HCT116 (cell line): ENCODE measurements around the gene TAS2R19. TPM values are rescaled to one million over a fixed set of nuclear protein-coding genes. Genes with fewer than 3 reads are reported as not detected.

ENCODE experiments used
- ATAC-seq: fragments of 200-7000 bp; cut with Tn5 transposase; 2 replicates; pipeline ENCODE4 v1.9.1; 2020; ENCODE audit warnings: mild to moderate bottlenecking, moderate library complexity
- BruUV-seq: library from RNA; stranded (reverse); fragments of 400-500 nt; replicated peaks from 2 replicates; lab custom pipeline; 2021; lab: Mats Ljungman, UMichigan
- CTCF ChIA-PET: fragments of 300-600 bp; sonication (Branson Sonifier 250); formaldehyde crosslinking; loops from one replicate; lab custom pipeline; 2021; ENCODE audit warnings: antibody characterized with exemption; lab: Charles Lee
- POLR2A ChIA-PET: fragments of 300-600, 350-600 bp; sonication (Branson Sonifier 250); formaldehyde crosslinking; loops from one replicate; lab custom pipeline; 2021; ENCODE audit warnings: antibody characterized with exemption; lab: Charles Lee
- RAD21 ChIA-PET, 2 experiments: fragments of 300-600 bp; sonication (Branson Sonifier 250); formaldehyde crosslinking; loops; one replicate each; lab custom pipeline; 2023; ENCODE audit warnings: low total read pairs in 2 of 2; ENCODE audit not compliant: uncharacterized antibody in 2 of 2, unreplicated experiment in 2 of 2, low non-redundant PET in 1 of 2; lab: Charles Lee
- DNase-seq: peaks from one replicate; pipeline ENCODE4 v3.0.0-alpha.2; 2010; ENCODE audit warnings: low read depth, low spot score
- H2AFZ ChIP-seq: fragments of 200-600 bp; shearing (Covaris generic), sonication (generic); 2 replicates; pipeline ENCODE4 v1.6.1; 2017; ENCODE audit warnings: low read depth, mixed run types, mixed read lengths, antibody characterized with exemption, low read length; ENCODE audit not compliant: poor library complexity, severe bottlenecking
- H3K27ac ChIP-seq: 2 replicates; pipeline ENCODE4 v1.5.1; 2012; ENCODE audit warnings: low read depth, low read length
- H3K27me3 ChIP-seq: fragments of 200-600 bp; sonication (generic); 2 replicates; pipeline ENCODE4 v1.6.1; 2016; ENCODE audit warnings: mixed run types, low read length, mixed read lengths; ENCODE audit not compliant: insufficient read depth
- H3K36me3 ChIP-seq, 2 experiments: fragments of 200-500 bp in 1 of 2; fragments of 200-600 bp in 1 of 2; sonication (Bioruptor generic) in 1 of 2; sonication (generic) in 1 of 2; 2 replicates each; pipeline versions ENCODE4 v1.5.1 to v1.6.1; 2014 to 2016; ENCODE audit warnings: low read length in 2 of 2, inconsistent platforms in 1 of 2, mixed read lengths in 1 of 2, mixed run types in 1 of 2; ENCODE audit not compliant: insufficient read depth in 2 of 2, control insufficient read depth in 1 of 2
- H3K4me1 ChIP-seq, 2 experiments: fragments of 200-600 bp in 1 of 2; sonication (generic) in 1 of 2; 2 replicates each; pipeline versions ENCODE4 v1.5.1 to v1.6.1; 2012 to 2017; ENCODE audit warnings: low read length in 2 of 2, inconsistent platforms in 1 of 2, mild to moderate bottlenecking in 1 of 2, mixed read lengths in 1 of 2, mixed run types in 1 of 2, moderate library complexity in 1 of 2; ENCODE audit not compliant: insufficient read depth in 2 of 2, control insufficient read depth in 1 of 2
- H3K4me2 ChIP-seq: fragments of 200-600 bp; sonication (generic); 2 replicates; pipeline ENCODE4 v1.6.1; 2017; ENCODE audit warnings: mixed run types, low read length, mixed read lengths
- H3K4me3 ChIP-seq, 2 experiments: fragments of 200-600 bp in 1 of 2; sonication (generic) in 1 of 2; replicated peaks in 1 of 2; 2 replicates each; pipeline ENCODE4 v1.5.1; 2011 to 2016; ENCODE audit warnings: low read length in 2 of 2, control low read depth in 1 of 2, low read depth in 1 of 2, mild to moderate bottlenecking in 1 of 2, mixed read lengths in 1 of 2, mixed run types in 1 of 2
- H3K79me2 ChIP-seq: fragments of 200-600 bp; sonication (generic); 2 replicates; pipeline ENCODE4 v1.6.1; 2017; ENCODE audit warnings: mild to moderate bottlenecking, mixed run types, low read length, moderate library complexity, mixed read lengths; ENCODE audit not compliant: insufficient read depth
- H3K9ac ChIP-seq: fragments of 200-600 bp; sonication (generic); 2 replicates; pipeline ENCODE4 v1.6.1; 2016; ENCODE audit warnings: low read length, mixed read lengths
- H3K9me2 ChIP-seq: fragments of 200-600 bp; sonication (generic), shearing (Covaris generic); 2 replicates; pipeline ENCODE4 v1.6.1; 2017; ENCODE audit warnings: mixed run types, mild to moderate bottlenecking, moderate library complexity; ENCODE audit not compliant: insufficient read depth
- H3K9me3 ChIP-seq, 2 experiments: fragments of 200-500 bp in 1 of 2; fragments of 200-600 bp in 1 of 2; sonication (Bioruptor generic) in 1 of 2; sonication (generic) in 1 of 2; 2 replicates each; pipeline ENCODE4 v1.6.1; 2014 to 2017; ENCODE audit warnings: low read length in 2 of 2, mixed read lengths in 2 of 2, inconsistent platforms in 1 of 2, low read depth in 1 of 2, mild to moderate bottlenecking in 1 of 2, mixed run types in 1 of 2, moderate library complexity in 1 of 2; ENCODE audit not compliant: control insufficient read depth in 1 of 2, insufficient read depth in 1 of 2
- H4K20me1 ChIP-seq: fragments of 200-600 bp; sonication (generic), shearing (Covaris generic); 2 replicates; pipeline ENCODE4 v1.6.1; 2017; ENCODE audit warnings: mixed run types, mild to moderate bottlenecking, moderate library complexity; ENCODE audit not compliant: insufficient read depth
- EGR1 ChIP-seq: IDR thresholded peaks from 2 replicates; pipeline ENCODE4 v1.6.1; 2012; ENCODE audit warnings: low read depth
- EZH2 ChIP-seq: fragments of 200-600 bp; sonication (generic); IDR thresholded peaks from 2 replicates; pipeline ENCODE4 v1.6.1; 2017; ENCODE audit warnings: antibody characterized with exemption, mixed run types
- EZH2phosphoT487 ChIP-seq: fragments of 200-600 bp; IDR thresholded peaks from 2 replicates; pipeline ENCODE4 v1.6.1; 2018; ENCODE audit warnings: antibody characterized with exemption, borderline replicate concordance
- FOSL1 ChIP-seq: IDR thresholded peaks from 2 replicates; pipeline ENCODE4 v1.6.1; 2012; ENCODE audit warnings: low read depth
- POLR2A ChIP-seq: IDR thresholded peaks from 2 replicates; pipeline ENCODE4 v1.7.0; 2011; ENCODE audit warnings: borderline replicate concordance; ENCODE audit not compliant: insufficient read depth, insufficient read length; ENCODE audit errors: extremely low read depth
- RAD21 ChIP-seq: IDR thresholded peaks from 2 replicates; pipeline ENCODE4 v1.6.1; 2012; ENCODE audit warnings: low read depth, mild to moderate bottlenecking
- SIN3A ChIP-seq: IDR thresholded peaks from 2 replicates; pipeline ENCODE4 v1.6.1; 2012; ENCODE audit warnings: low read depth
- SP1 ChIP-seq: IDR thresholded peaks from 2 replicates; pipeline ENCODE4 v1.6.1; 2012; ENCODE audit warnings: low read depth
- SRF ChIP-seq: IDR thresholded peaks from 2 replicates; pipeline ENCODE4 v1.6.1; 2012; ENCODE audit warnings: low read depth
- TCF7L2 ChIP-seq: IDR thresholded peaks from 2 replicates; pipeline ENCODE4 v1.7.0; 2011; ENCODE audit warnings: borderline replicate concordance, inconsistent platforms; ENCODE audit not compliant: insufficient read depth, insufficient read length; ENCODE audit errors: extremely low read depth
- ZFX ChIP-seq: fragments of 450-650 bp; IDR thresholded peaks from 2 replicates; pipeline ENCODE4 v1.6.1; 2017
- ZNF274 ChIP-seq: fragments of 200-500 bp; sonication (Bioruptor generic); IDR thresholded peaks from 2 replicates; pipeline ENCODE4 v1.6.1; 2014; ENCODE audit warnings: mild to moderate bottlenecking, low read depth, low read length, inconsistent platforms
- intact Hi-C: fragments of 100-400 bp; cut with micrococcal nuclease; formaldehyde crosslinking; loops from 2 replicates; pipeline ENCODE4 v1.10.0; 2022
- total RNA-seq: library from RNA; stranded (reverse); gene quantifications from one replicate; pipeline ENCODE4 v1.2.1, GENCODE V29; 2021; ENCODE audit not compliant: unreplicated experiment
- TF ChIP-seq, protein P1 (sequence below): IDR thresholded peaks from 2 replicates; pipeline ENCODE4 v1.6.1; 2011; ENCODE audit warnings: mild to moderate bottlenecking, low read length, moderate library complexity; ENCODE audit not compliant: insufficient replicate concordance; ENCODE audit errors: extremely low read depth

Gene TAS2R19
- total RNA-seq, 1 experiment from 2014 or later: 1.6 TPM

DNA sequence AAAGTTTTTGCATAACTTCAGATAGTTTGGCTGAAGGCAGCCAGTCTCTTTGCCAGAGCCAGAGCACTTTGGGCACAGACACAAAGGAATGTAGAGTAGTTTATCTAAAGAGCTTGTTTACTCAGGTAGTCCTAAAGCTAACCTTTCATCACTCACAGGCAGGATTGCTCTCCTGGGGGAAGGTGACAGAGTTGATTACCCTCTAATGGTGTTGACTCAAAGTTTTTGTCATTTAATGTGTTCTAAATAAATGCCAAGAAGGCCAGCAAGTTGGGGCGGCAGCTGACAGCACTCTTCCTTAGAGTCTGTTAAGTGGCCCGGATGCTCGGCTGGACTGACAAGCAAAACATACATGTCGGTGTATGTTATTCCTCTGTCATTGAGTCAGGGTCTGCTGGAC, 49.0 kb upstream of the TAS2R19 start:
- no peaks in the 10 kb centered on the region for H3K36me3 ChIP-seq
- H3K4me3 ChIP-seq: no peak overlapping the region
- no peak for DNase-seq
- H3K9ac ChIP-seq: no peak overlapping the region
- peaks cover 7 to 9% of the 10 kb centered on the region in 2 experiments for H3K4me1 ChIP-seq
- H2AFZ ChIP-seq: no peak overlapping the region
- H3K79me2 ChIP-seq: no peaks in the 10 kb centered on the region
- H3K9me3 ChIP-seq: no peaks in the 10 kb centered on the region
- H3K27ac ChIP-seq: no peak overlapping the region
- intact Hi-C loops: no loop called here
- H3K27me3 ChIP-seq: no peaks in the 10 kb centered on the region
- no TSS peak for BruUV-seq
- POLR2A ChIA-PET: no interaction called here
- no peaks in the 10 kb centered on the region for H3K9me2 ChIP-seq
- no peak for TF ChIP-seq EGR1
- no peak for TF ChIP-seq EZH2phosphoT487
- no peak for TF ChIP-seq EZH2
- no peak for TF ChIP-seq FOSL1
- no peak for TF ChIP-seq ZFX
- no peak for TF ChIP-seq RAD21
- TF ChIP-seq SRF: no peak
- TF ChIP-seq SP1: no peak
- no peak for TF ChIP-seq TCF7L2
- TF ChIP-seq POLR2A: no peak
- no peak for TF ChIP-seq SIN3A
- TF ChIP-seq, protein P1, sequence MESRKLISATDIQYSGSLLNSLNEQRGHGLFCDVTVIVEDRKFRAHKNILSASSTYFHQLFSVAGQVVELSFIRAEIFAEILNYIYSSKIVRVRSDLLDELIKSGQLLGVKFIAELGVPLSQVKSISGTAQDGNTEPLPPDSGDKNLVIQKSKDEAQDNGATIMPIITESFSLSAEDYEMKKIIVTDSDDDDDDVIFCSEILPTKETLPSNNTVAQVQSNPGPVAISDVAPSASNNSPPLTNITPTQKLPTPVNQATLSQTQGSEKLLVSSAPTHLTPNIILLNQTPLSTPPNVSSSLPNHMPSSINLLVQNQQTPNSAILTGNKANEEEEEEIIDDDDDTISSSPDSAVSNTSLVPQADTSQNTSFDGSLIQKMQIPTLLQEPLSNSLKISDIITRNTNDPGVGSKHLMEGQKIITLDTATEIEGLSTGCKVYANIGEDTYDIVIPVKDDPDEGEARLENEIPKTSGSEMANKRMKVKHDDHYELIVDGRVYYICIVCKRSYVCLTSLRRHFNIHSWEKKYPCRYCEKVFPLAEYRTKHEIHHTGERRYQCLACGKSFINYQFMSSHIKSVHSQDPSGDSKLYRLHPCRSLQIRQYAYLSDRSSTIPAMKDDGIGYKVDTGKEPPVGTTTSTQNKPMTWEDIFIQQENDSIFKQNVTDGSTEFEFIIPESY: no peak
- TF ChIP-seq ZNF274: no peak
- H3K4me2 ChIP-seq: no peak overlapping the region
- CTCF ChIA-PET: no interaction called here
- no peaks in the 10 kb centered on the region for H4K20me1 ChIP-seq
- no peak for ATAC-seq
- RAD21 ChIA-PET: no interaction called here
